MM.1S (cell line): ENCODE data around the gene SFT2D3.

ENCODE experiments used
- DNase-seq: peaks from one replicate; pipeline ENCODE4 v3.0.0-alpha.2; 2015
- H2AFZ ChIP-seq: fragments of 300-600 bp; sonication (generic); 2 replicates; pipeline ENCODE4 v1.6.0; 2016; ENCODE audit warnings: antibody characterized with exemption, low read length
- H3F3A ChIP-seq: fragments of 300-600 bp; sonication (generic); 2 replicates; pipeline ENCODE4 v1.6.1; 2016; ENCODE audit warnings: mild to moderate bottlenecking, antibody characterized with exemption, low read length, moderate library complexity, mixed read lengths; ENCODE audit not compliant: insufficient read depth
- H3K27ac ChIP-seq: fragments of 300-600 bp; sonication (generic); 2 replicates; pipeline ENCODE4 v1.5.1; 2016; ENCODE audit warnings: mild to moderate bottlenecking, low read length
- H3K27me3 ChIP-seq: fragments of 300-600 bp; sonication (generic); replicated peaks from 2 replicates; pipeline ENCODE4 v1.6.0; 2016; ENCODE audit warnings: low read length; ENCODE audit not compliant: insufficient read depth
- H3K36me3 ChIP-seq: fragments of 300-600 bp; sonication (generic); replicated peaks from 2 replicates; pipeline ENCODE4 v1.6.1; 2016; ENCODE audit warnings: mild to moderate bottlenecking, low read length, mixed read lengths; ENCODE audit not compliant: insufficient read depth
- H3K4me1 ChIP-seq: fragments of 300-600 bp; sonication (generic); 2 replicates; pipeline ENCODE4 v1.6.1; 2016; ENCODE audit warnings: low read length, mixed read lengths
- H3K4me2 ChIP-seq: fragments of 300-600 bp; sonication (generic); 2 replicates; pipeline ENCODE4 v1.6.0; 2016; ENCODE audit warnings: low read depth, low read length
- H3K4me3 ChIP-seq: fragments of 300-600 bp; sonication (generic); 2 replicates; pipeline ENCODE4 v1.5.1; 2016; ENCODE audit warnings: low read length, mixed read lengths
- H3K79me2 ChIP-seq: fragments of 300-600 bp; sonication (generic); 2 replicates; pipeline ENCODE4 v1.6.1; 2016; ENCODE audit warnings: mixed run types, low read length, mixed read lengths
- H3K9ac ChIP-seq: fragments of 300-600 bp; sonication (generic); 2 replicates; pipeline ENCODE4 v1.6.1; 2016; ENCODE audit warnings: low read length, mixed read lengths
- H3K9me2 ChIP-seq: fragments of 300-600 bp; sonication (generic); replicated peaks from 2 replicates; pipeline ENCODE4 v1.6.1; 2016; ENCODE audit warnings: mild to moderate bottlenecking, low read length, mixed read lengths; ENCODE audit not compliant: insufficient read depth
- H3K9me3 ChIP-seq: fragments of 300-600 bp; sonication (generic); replicated peaks from 2 replicates; pipeline ENCODE4 v1.6.1; 2016; ENCODE audit warnings: mild to moderate bottlenecking, low read length, mixed read lengths; ENCODE audit not compliant: insufficient read depth
- H4K20me1 ChIP-seq: fragments of 300-600 bp; sonication (generic); 2 replicates; pipeline ENCODE4 v1.6.1; 2016; ENCODE audit warnings: mild to moderate bottlenecking, low read length, moderate library complexity, mixed read lengths; ENCODE audit not compliant: insufficient read depth
- CTCF ChIP-seq: fragments of 300-600 bp; sonication (generic); IDR thresholded peaks from 2 replicates; pipeline ENCODE4 v1.5.1; 2016; ENCODE audit warnings: antibody characterized with exemption, low read length, mixed read lengths
- EZH2 ChIP-seq: fragments of 300-600 bp; sonication (generic); optimal IDR thresholded peaks from 2 replicates; pipeline ENCODE3; 2017; ENCODE audit warnings: low read depth, mild to moderate bottlenecking, antibody characterized with exemption, low read length, mixed read lengths
- EZH2phosphoT487 ChIP-seq: fragments of 300-600 bp; sonication (generic); IDR thresholded peaks from 2 replicates; pipeline ENCODE4 v1.6.1; 2018; ENCODE audit warnings: antibody characterized with exemption, low read length

The SFT2D3 gene

GRCh38 chr2:127694986-127695385, 6.3 kb upstream of the SFT2D3 start:
- Histone ChIP-seq H3K79me2 (no peaks in the 10 kb centered on the region), H3K27me3 (no peaks in the 10 kb centered on the region), H3K4me2 (no peak overlapping the region), H3K4me3 (no peak overlapping the region), H4K20me1 (no peaks in the 10 kb centered on the region), H2AFZ (no peak overlapping the region), H3F3A (no peaks in the 10 kb centered on the region), H3K4me1 (no peaks in the 10 kb centered on the region), H3K9me3 (no peaks in the 10 kb centered on the region), H3K27ac (no peak overlapping the region), H3K9me2 (no peaks in the 10 kb centered on the region), H3K9ac (no peak overlapping the region), H3K36me3 (no peaks in the 10 kb centered on the region)
- TF ChIP-seq CTCF (no peak), EZH2 (no peak), EZH2phosphoT487 (no peak)
- no peak for DNase-seq

- no peak overlapping the region for H2AFZ ChIP-seq
- H3F3A ChIP-seq: peaks cover 7% of the 10 kb centered on the region
- no peak overlapping the region for H3K4me2 ChIP-seq
- TF ChIP-seq EZH2: no peak
- no peak for TF ChIP-seq EZH2phosphoT487
- no peaks in the 10 kb centered on the region for H3K9me2 ChIP-seq
- no peaks in the 10 kb centered on the region for H3K36me3 ChIP-seq
- H3K79me2 ChIP-seq: no peaks in the 10 kb centered on the region
- peaks cover 4% of the 10 kb centered on the region; the same call in 1 of the 2 replicates for H3K4me1 ChIP-seq
- H3K9me3 ChIP-seq: no peaks in the 10 kb centered on the region
- no peaks in the 10 kb centered on the region for H3K27me3 ChIP-seq
- no peak overlapping the region for H3K27ac ChIP-seq
- no peaks in the 10 kb centered on the region for H4K20me1 ChIP-seq
- DNase-seq: no peak
- H3K9ac ChIP-seq: no peak overlapping the region
- no peak overlapping the region for H3K4me3 ChIP-seq
These were observed 5.5 kb upstream of the SFT2D3 start for GRCh38 chr2:127695491-127696472.

GRCh38 chr2:127697482-127698180, 3.7 kb upstream of the SFT2D3 start:
- TF ChIP-seq EZH2: no peak
- no peak for TF ChIP-seq EZH2phosphoT487
- no peak for TF ChIP-seq CTCF
- H3K9me3 ChIP-seq: no peaks in the 10 kb centered on the region
- H4K20me1 ChIP-seq: no peaks in the 10 kb centered on the region
- no peaks in the 10 kb centered on the region for H3K27me3 ChIP-seq
- H3K9ac ChIP-seq: no peak overlapping the region
- peaks cover 18% of the 10 kb centered on the region for H3F3A ChIP-seq
- peaks cover 10% of the 10 kb centered on the region for H3K4me1 ChIP-seq
- no peaks in the 10 kb centered on the region for H3K36me3 ChIP-seq
- H3K79me2 ChIP-seq: peaks cover 5% of the 10 kb centered on the region
- H3K4me3 ChIP-seq: no peak overlapping the region
- H3K9me2 ChIP-seq: no peaks in the 10 kb centered on the region
- H3K27ac ChIP-seq: no peak overlapping the region
- DNase-seq: no peak
- no peak overlapping the region for H3K4me2 ChIP-seq
- no peak overlapping the region for H2AFZ ChIP-seq
